WERI-Rb-1 (cell line): ENCODE results near the gene GALNS.

Experiments used
- DNase-seq: peaks from one replicate; pipeline ENCODE4 v3.0.0-alpha.2; 2020
- H3K27ac ChIP-seq: fragments of 250-450 bp; sonication (Bioruptor Pico); 2 replicates; pipeline ENCODE4 v1.5.1; 2020; ENCODE audit warnings: mild to moderate bottlenecking, moderate library complexity
- H3K27me3 ChIP-seq: fragments of 250-450 bp; sonication (Bioruptor Pico); 2 replicates; pipeline ENCODE4 v1.5.1; 2021; ENCODE audit warnings: mild to moderate bottlenecking, low read depth, moderate library complexity; ENCODE audit not compliant: insufficient read depth, severe bottlenecking
- H3K36me3 ChIP-seq: fragments of 250-450 bp; sonication (Bioruptor Pico); 2 replicates; pipeline ENCODE4 v1.5.1; 2020; ENCODE audit warnings: mild to moderate bottlenecking, moderate library complexity
- H3K4me3 ChIP-seq: 2 replicates; pipeline ENCODE4 v1.5.1; 2011; ENCODE audit warnings: low read depth, mild to moderate bottlenecking, control low read depth, low read length
- H3K9me3 ChIP-seq: fragments of 250-450 bp; sonication (Bioruptor Pico); 2 replicates; pipeline ENCODE4 v1.5.1; 2021; ENCODE audit warnings: mild to moderate bottlenecking, moderate library complexity; ENCODE audit not compliant: severe bottlenecking
- CTCF ChIP-seq: IDR thresholded peaks from 2 replicates; pipeline ENCODE4 v1.5.1; 2011; ENCODE audit warnings: low read depth, mild to moderate bottlenecking, control low read depth, inconsistent platforms, low read length

GALNS gene

GRCh38 chr16:88780142-88781062, 76.3 kb downstream of the GALNS start:
- no peak for DNase-seq
- Histone ChIP-seq H3K27me3 (no peaks in the 10 kb centered on the region), H3K9me3 (no peaks in the 10 kb centered on the region), H3K27ac (no peak overlapping the region), H3K36me3 (no peaks in the 10 kb centered on the region), H3K4me3 (no peak overlapping the region)
- no peak for TF ChIP-seq CTCF

- H3K9me3 ChIP-seq, result no peaks in the 10 kb centered on the region
- H3K27me3 ChIP-seq, result no peaks in the 10 kb centered on the region
- H3K4me3 ChIP-seq, result no peak overlapping the region
- no peak for TF ChIP-seq CTCF
- no peak for DNase-seq
- no peak overlapping the region for H3K27ac ChIP-seq
- H3K36me3 ChIP-seq, result no peaks in the 10 kb centered on the region
These were observed 77.2 kb downstream of the GALNS start for GRCh38 chr16:88779406-88780141.

GRCh38 chr16:88778541-88779065, 78.1 kb downstream of the GALNS start:
- no peaks in the 10 kb centered on the region for H3K36me3 ChIP-seq
- H3K9me3 ChIP-seq, result no peaks in the 10 kb centered on the region
- no peak overlapping the region for H3K27ac ChIP-seq
- no peak for DNase-seq
- no peaks in the 10 kb centered on the region for H3K27me3 ChIP-seq
- TF ChIP-seq CTCF, result no peak
- H3K4me3 ChIP-seq, result no peak overlapping the region

GRCh38 chr16:88778271-88778525, 78.5 kb downstream of the GALNS start:
- Histone ChIP-seq H3K27ac (no peak overlapping the region), H3K36me3 (no peaks in the 10 kb centered on the region), H3K4me3 (no peak overlapping the region), H3K27me3 (no peaks in the 10 kb centered on the region), H3K9me3 (no peaks in the 10 kb centered on the region)
- no peak for DNase-seq
- no peak for TF ChIP-seq CTCF

- H3K27ac ChIP-seq, result no peak overlapping the region
- H3K36me3 ChIP-seq, result no peaks in the 10 kb centered on the region
These were observed 79.1 kb downstream of the GALNS start for GRCh38 chr16:88777471-88778270.

More at GRCh38 chr16:88777471-88778270, 79.1 kb downstream of the GALNS start:
- no peak overlapping the region for H3K4me3 ChIP-seq
- no peak for DNase-seq
- H3K9me3 ChIP-seq, result no peaks in the 10 kb centered on the region
- H3K27me3 ChIP-seq, result no peaks in the 10 kb centered on the region
- TF ChIP-seq CTCF, result no peak
